ENCODE results near the gene BARX2.

BARX2 gene

DNA sequence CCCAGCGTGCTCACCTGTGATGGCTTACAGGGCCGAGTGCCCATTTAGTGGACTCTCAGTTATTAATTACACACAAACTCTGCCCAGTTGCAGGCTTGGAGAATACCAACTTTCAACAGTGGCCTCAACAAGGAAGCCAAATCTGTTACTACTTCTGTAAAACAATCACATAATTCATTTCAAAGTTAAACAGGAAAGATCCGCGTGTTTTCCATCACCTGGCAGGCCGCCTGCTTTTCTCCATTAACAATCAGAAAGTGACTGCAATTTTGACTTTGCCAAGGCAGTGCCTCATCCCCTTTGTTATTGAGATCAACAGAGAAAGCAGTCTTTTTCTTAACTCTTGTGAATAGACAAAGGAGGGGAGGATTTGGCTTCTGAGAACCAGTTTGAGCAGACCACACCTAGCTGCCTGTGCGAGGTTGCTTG lies 77.7 kb downstream of the BARX2 start:
- TF ChIP-seq, protein P1, sequence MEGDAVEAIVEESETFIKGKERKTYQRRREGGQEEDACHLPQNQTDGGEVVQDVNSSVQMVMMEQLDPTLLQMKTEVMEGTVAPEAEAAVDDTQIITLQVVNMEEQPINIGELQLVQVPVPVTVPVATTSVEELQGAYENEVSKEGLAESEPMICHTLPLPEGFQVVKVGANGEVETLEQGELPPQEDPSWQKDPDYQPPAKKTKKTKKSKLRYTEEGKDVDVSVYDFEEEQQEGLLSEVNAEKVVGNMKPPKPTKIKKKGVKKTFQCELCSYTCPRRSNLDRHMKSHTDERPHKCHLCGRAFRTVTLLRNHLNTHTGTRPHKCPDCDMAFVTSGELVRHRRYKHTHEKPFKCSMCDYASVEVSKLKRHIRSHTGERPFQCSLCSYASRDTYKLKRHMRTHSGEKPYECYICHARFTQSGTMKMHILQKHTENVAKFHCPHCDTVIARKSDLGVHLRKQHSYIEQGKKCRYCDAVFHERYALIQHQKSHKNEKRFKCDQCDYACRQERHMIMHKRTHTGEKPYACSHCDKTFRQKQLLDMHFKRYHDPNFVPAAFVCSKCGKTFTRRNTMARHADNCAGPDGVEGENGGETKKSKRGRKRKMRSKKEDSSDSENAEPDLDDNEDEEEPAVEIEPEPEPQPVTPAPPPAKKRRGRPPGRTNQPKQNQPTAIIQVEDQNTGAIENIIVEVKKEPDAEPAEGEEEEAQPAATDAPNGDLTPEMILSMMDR (IDR thresholded peaks at IDR 0.05; ENCODE audit: extremely low read depth, missing control alignments): no peak
- DNase-seq (ENCODE audit: low spot score): no peak

DNA sequence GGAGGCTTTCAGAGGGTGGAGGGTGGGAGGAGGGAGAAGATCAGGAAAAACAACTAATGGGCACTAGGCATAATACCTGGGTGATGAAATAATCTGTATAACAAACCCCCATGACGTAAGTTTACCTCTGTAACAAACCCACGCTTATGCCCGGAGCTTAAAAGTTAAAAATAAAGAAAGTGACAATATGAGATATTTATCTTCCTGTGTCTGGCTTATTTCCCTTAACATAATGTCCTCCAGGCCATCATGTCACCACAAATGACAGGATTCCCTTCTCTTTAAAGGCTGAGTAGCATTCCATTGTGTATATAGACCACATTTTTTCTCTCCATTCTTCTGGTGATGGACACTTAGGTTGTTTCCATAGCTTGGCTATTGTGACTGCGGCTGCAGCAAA lies 79.5 kb downstream of the BARX2 start:
- TF ChIP-seq, protein P1 (IDR thresholded peaks at IDR 0.05; ENCODE audit: extremely low read depth, missing control alignments): no peak
- no peak for DNase-seq (ENCODE audit: low spot score)

DNA sequence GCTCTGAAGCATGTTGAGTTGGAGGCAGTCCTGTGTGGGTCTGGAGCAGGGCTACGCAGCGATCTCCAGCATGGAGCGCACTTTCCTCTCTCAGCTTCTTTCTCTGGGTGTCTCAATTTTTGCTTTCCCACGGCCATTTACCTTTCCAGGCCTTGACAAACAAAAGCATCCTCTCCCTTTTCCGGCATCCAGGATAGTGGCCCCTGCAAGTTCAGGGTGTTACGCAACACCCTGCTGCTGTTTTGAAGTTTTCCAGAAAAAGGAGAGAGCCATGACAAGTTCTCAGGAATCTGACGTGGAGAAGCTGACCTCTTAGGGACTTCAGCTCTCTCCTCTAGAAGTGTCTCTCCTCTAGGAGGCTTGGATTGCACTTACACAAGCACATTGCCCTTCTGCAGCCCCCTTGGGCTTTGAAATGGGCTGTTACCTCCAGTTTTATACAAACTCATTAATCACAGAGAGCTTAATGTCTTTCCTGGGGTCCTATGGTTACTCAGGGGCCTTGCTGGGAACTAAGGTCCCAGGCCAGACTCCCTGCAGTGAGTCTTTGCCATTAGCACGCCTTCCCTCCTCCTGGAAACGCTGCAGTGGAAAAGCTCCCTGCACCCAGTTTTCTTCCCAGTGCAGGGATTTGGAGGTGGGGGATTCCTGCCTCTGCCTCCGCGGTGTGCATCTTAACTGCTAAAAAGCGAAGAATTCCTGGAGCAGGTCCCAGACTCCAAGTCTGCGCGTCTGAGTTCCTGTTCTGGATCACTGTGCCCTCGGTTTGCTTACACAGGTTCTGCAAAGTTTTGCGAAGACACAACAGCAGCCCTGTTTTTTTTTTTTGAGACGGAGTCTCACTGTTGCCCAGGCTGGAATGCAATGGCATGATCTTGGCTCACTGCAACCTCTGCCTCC lies 80.4 kb downstream of the BARX2 start:
- DNase-seq (ENCODE audit: low spot score): no peak
- TF ChIP-seq, protein P1 (IDR thresholded peaks at IDR 0.05; ENCODE audit: extremely low read depth, missing control alignments): no peak

DNA sequence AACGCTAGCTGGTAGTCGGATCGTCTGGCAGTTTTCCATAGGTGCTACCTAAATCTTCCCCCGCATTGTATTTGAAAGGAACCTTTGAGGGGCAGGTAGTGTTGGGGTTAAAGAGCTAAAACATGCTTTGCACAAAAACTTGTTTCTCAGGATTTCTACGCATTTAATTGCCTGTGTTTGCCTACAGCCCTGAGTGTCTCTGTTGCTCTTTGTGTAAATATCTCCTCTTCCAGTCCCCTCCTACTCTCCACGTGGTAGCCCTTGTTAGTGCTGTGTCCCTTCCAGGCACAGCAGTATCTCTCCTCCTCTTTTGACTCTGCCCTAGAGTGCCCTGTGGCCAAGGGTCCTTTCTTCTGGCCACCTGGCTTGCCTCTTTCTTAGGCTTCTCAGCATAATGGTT lies 81.7 kb downstream of the BARX2 start:
- no peak for DNase-seq (ENCODE audit: low spot score)
- TF ChIP-seq, protein P1 (IDR thresholded peaks at IDR 0.05; ENCODE audit: extremely low read depth, missing control alignments): no peak

DNA sequence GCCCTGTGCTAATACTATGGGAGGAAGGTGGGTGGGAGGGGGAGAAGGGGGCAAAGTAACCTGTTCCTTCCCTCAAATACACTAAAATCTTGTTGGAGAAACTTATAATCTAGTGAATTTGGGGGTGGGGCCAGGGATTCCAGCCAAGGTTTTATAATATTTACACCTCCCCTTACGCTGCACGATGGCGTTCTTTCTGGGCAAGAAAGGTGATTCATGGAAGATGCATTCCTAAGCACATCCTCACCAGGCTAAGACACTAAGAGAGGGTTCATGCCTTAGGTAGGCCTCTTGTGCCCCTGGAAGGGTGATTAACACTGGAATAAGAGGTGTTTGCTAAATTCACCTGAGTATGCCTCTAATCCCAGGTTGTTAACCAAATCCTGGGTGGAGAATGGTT lies 82.6 kb downstream of the BARX2 start:
- TF ChIP-seq, protein P1 (IDR thresholded peaks at IDR 0.05; ENCODE audit: extremely low read depth, missing control alignments): no peak
- no peak for DNase-seq (ENCODE audit: low spot score)

DNA sequence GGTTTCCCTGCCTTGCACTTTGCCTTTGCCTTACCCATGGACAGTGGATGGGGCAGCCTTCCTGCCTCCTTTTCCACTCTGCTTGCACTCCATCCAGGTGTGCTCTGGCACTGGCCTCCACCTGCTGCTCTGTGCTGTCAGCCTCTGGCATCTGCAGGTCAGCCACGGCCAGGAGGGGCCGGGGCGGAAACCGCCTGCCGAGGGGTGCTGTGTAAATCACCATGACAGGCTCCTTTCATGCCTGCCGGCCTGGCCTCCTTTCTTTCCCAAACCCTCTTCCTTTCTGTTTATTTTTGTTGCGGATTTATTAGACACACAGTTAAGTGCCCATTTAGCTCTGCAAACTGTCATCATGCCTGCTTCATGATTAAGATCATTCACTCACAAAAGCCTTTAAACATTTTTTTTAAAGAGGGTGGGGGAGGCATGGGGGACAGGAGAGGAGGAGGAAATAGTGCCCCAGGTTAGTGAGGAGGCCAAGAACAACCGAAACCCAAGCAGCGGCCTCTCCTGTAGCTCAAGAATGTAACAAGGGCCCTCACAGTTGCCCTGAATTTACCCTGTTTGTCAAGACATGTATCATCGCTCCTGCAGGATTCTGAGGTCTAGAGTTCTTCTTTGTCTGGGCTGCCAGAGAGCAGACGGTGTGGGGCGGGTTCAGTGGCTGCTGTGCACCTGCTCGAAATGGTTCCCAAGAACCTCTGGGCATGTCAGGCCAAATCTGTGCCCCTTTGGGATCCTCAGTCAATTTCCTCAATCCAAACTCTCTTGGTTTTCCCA lies 83.3 kb downstream of the BARX2 start:
- no peak for DNase-seq (ENCODE audit: low spot score)

More for the DNA sequence above, 83.3 kb downstream of the BARX2 start:
- TF ChIP-seq, protein P1 (IDR thresholded peaks at IDR 0.05; ENCODE audit: extremely low read depth, missing control alignments): no peak
